GM12801 (cell line): ENCODE measurements around the gene TMEM244.

Source experiments
- CTCF ChIP-seq: IDR thresholded peaks from one replicate; pipeline ENCODE4 v1.5.1; 2011; ENCODE audit warnings: control low read depth; ENCODE audit not compliant: insufficient read length; ENCODE audit errors: extremely low read depth

The TMEM244 gene

GRCh38 chr6:129787816-129788215 lies 73.3 kb downstream of the TMEM244 start:
- no peak for TF ChIP-seq CTCF

- TF ChIP-seq CTCF: no peak
Measured at GRCh38 chr6:129786548-129786947, 74.6 kb downstream of the TMEM244 start.

GRCh38 chr6:129785756-129786135 lies 75.4 kb downstream of the TMEM244 start:
- no peak for TF ChIP-seq CTCF

- no peak for TF ChIP-seq CTCF
Measured at GRCh38 chr6:129785047-129785755, 75.9 kb downstream of the TMEM244 start.
